ENCODE results near the gene SEMA3E. TPM values are rescaled to one million over a fixed set of nuclear protein-coding genes. Genes with fewer than 3 reads are reported as not detected.

SEMA3E gene
- total and polyA plus RNA-seq, 8 donors, result 0.19 to 9.2 (median 0.93) TPM; not detected in 1

GRCh38 chr7:83593921-83594475 is 54.9 kb downstream of the SEMA3E start:
- WGBS, 5 donors, result 24 to 52% (median 35%) methylated on average over 4 of the region's 4 CpGs
- Histone ChIP-seq H3K27me3 (no peaks in the 10 kb centered on the region), H3K9me3 (no peaks in the 10 kb centered on the region), H3K27ac (no peak overlapping the region), H3K4me1 (peaks cover 0 to 7% (median 0%) of the 10 kb centered on the region in 4 donors), H3K4me3 (no peak overlapping the region), H3K36me3 (no peaks in the 10 kb centered on the region)
- peak in 1 of 2 donors; percentile 7 for DNase-seq
- intact Hi-C loops (cut with DNase I; ENCODE audit: low total_unique reads), result no loop called here
- no peak for TF ChIP-seq POLR2AphosphoS5 (IDR thresholded peaks at IDR 0.05)

- intact Hi-C loops (cut with DNase I; ENCODE audit: low total_unique reads), result no loop called here
These were observed 60.2 kb downstream of the SEMA3E start for GRCh38 chr7:83588602-83589240.

GRCh38 chr7:83586281-83586680 is 62.7 kb downstream of the SEMA3E start:
- TF ChIP-seq POLR2A (IDR thresholded peaks at IDR 0.05) (no peak), CTCF (IDR thresholded peaks at IDR 0.05) (no peak), EP300 (IDR thresholded peaks at IDR 0.05) (no peak), POLR2AphosphoS5 (IDR thresholded peaks at IDR 0.05) (no peak)
- intact Hi-C loops (cut with DNase I; ENCODE audit: low total_unique reads), result no loop called here
- DNase-seq, result no peak
- Histone ChIP-seq H3K9me3 (no peaks in the 10 kb centered on the region), H3K4me3 (no peak overlapping the region), H3K36me3 (no peaks in the 10 kb centered on the region), H3K27me3 (no peaks in the 10 kb centered on the region), H3K4me1 (no peaks in the 10 kb centered on the region), H3K27ac (no peak overlapping the region)
- 21 to 35% (median 33%) methylated on average over 1 of the region's 1 CpG for WGBS, 5 donors

More at GRCh38 chr7:83588602-83589240, 60.2 kb downstream of the SEMA3E start:
- Histone ChIP-seq H3K27me3 (no peaks in the 10 kb centered on the region), H3K36me3 (no peaks in the 10 kb centered on the region), H3K9me3 (no peaks in the 10 kb centered on the region), H3K4me1 (no peaks in the 10 kb centered on the region), H3K27ac (no peak overlapping the region), H3K4me3 (no peak overlapping the region)
- no peak for DNase-seq
- TF ChIP-seq EP300 (IDR thresholded peaks at IDR 0.05) (no peak), POLR2A (IDR thresholded peaks at IDR 0.05) (no peak), POLR2AphosphoS5 (IDR thresholded peaks at IDR 0.05) (no peak), CTCF (IDR thresholded peaks at IDR 0.05) (no peak)
- 92 to 97% (median 95%) methylated on average over 4 of the region's 4 CpGs for WGBS, 5 donors

GRCh38 chr7:83581667-83582435 is 67.1 kb downstream of the SEMA3E start:
- Histone ChIP-seq H3K36me3 (no peaks in the 10 kb centered on the region), H3K27me3 (no peaks in the 10 kb centered on the region), H3K9me3 (no peaks in the 10 kb centered on the region), H3K27ac (no peak overlapping the region), H3K4me1 (no peaks in the 10 kb centered on the region), H3K4me3 (no peak overlapping the region)
- DNase-seq, result no peak
- 75 to 88% (median 85%) methylated on average over 3 of the region's 3 CpGs for WGBS, 5 donors
- TF ChIP-seq POLR2AphosphoS5 (IDR thresholded peaks at IDR 0.05) (no peak), EP300 (IDR thresholded peaks at IDR 0.05) (no peak), POLR2A (IDR thresholded peaks at IDR 0.05) (no peak), CTCF (IDR thresholded peaks at IDR 0.05) (no peak)
- intact Hi-C loops (cut with DNase I; ENCODE audit: low total_unique reads), result no loop called here
